Posterior vena cava (tissue), 2 donors: ENCODE results near the gene PLA2G4A. TPM values are rescaled to one million over a fixed set of nuclear protein-coding genes. Genes with fewer than 3 reads are reported as not detected.

Source experiments
- DNase-seq: peaks from one replicate; pipeline ENCODE4 v3.0.0-alpha.2; 2020; ENCODE audit warnings: low spot score
- intact Hi-C, 2 donors: fragments of 100-400 bp; cut with DNase I; formaldehyde crosslinking; loops; one replicate each; pipeline versions ENCODE4 v1.14.1 to v1.14.2; 2022 to 2023
- total RNA-seq, 2 donors: library from RNA; stranded (reverse); fragmentation: NEBNext Ultra II Directional; extraction: Animal tissue kit (Norgen Biotek cat#: 25700); gene quantifications; one replicate each; pipeline ENCODE4 v1.2.1, GENCODE V29; 2021
- donor health status: DM: yes; HTN: yes; CAD: no.
- donor health status: DM: yes; HTN: yes; CAD: no.

The PLA2G4A gene
- total RNA-seq, 2 donors from 2014 or later = 18.4 to 18.6 TPM

GRCh38 chr1:186950547-186950946 lies 121.8 kb downstream of the PLA2G4A start:
- intact Hi-C loops = no loop called here
- DNase-seq = no peak

GRCh38 chr1:186953876-186954275 lies 125.1 kb downstream of the PLA2G4A start:
- intact Hi-C loops = no loop called here
- no peak for DNase-seq

GRCh38 chr1:186957314-186957713 lies 128.6 kb downstream of the PLA2G4A start:
- intact Hi-C loops = no loop called here
- no peak for DNase-seq

- intact Hi-C loops = no loop called here
- DNase-seq = no peak
These were observed 129.8 kb downstream of the PLA2G4A start for GRCh38 chr1:186958520-186958919.

- intact Hi-C loops = no loop called here
- DNase-seq = no peak
These were observed 132.1 kb downstream of the PLA2G4A start for GRCh38 chr1:186960861-186961260.

GRCh38 chr1:186965847-186966246 lies 137.1 kb downstream of the PLA2G4A start:
- no peak for DNase-seq
- intact Hi-C loops = no loop called here

GRCh38 chr1:186966456-186966855 lies 137.7 kb downstream of the PLA2G4A start:
- intact Hi-C loops = no loop called here

GRCh38 chr1:186967656-186968394 lies 139.1 kb downstream of the PLA2G4A start:
- intact Hi-C loops = no loop called here
- no peak for DNase-seq

More at GRCh38 chr1:186966456-186966855, 137.7 kb downstream of the PLA2G4A start:
- DNase-seq = no peak

- intact Hi-C loops = no loop called here
- no peak for DNase-seq
These were observed 146.0 kb downstream of the PLA2G4A start for GRCh38 chr1:186974774-186975181.

- no peak for DNase-seq
- intact Hi-C loops = no loop called here
These were observed 146.5 kb downstream of the PLA2G4A start for GRCh38 chr1:186975220-186975619.

GRCh38 chr1:186976700-186977099 lies 148.0 kb downstream of the PLA2G4A start:
- intact Hi-C loops = no loop called here
- no peak for DNase-seq

- intact Hi-C loops = no loop called here
- DNase-seq = no peak
These were observed 148.7 kb downstream of the PLA2G4A start for GRCh38 chr1:186977266-186977957.

GRCh38 chr1:186978596-186979556 lies 150.1 kb downstream of the PLA2G4A start:
- intact Hi-C loops = no loop called here
- DNase-seq = no peak

- intact Hi-C loops = loop anchor here in 1 of 2 donors (10.0 kb wide), 1 partner anchor 576 kb away; no protein-coding TSS in a partner anchor
These were observed 151.7 kb downstream of the PLA2G4A start for GRCh38 chr1:186980400-186980799.

GRCh38 chr1:186982116-186982515 lies 153.4 kb downstream of the PLA2G4A start:
- no peak for DNase-seq
- intact Hi-C loops = loop anchor here in 1 of 2 donors (10.0 kb wide), 1 partner anchor 577 kb away; no protein-coding TSS in a partner anchor

More at GRCh38 chr1:186980400-186980799, 151.7 kb downstream of the PLA2G4A start:
- DNase-seq = no peak

- intact Hi-C loops = loop anchor here in 1 of 2 donors (10.0 kb wide), 1 partner anchor 579 kb away; no protein-coding TSS in a partner anchor
- peak; percentile 76 for DNase-seq
These were observed 154.6 kb downstream of the PLA2G4A start for GRCh38 chr1:186983327-186983726.

GRCh38 chr1:186984959-186985358 lies 156.2 kb downstream of the PLA2G4A start:
- intact Hi-C loops = loop anchor here (5.0 to 10.0 kb wide), 2 partner anchors 378 to 580 kb away; no protein-coding TSS in a partner anchor
- no peak for DNase-seq

GRCh38 chr1:186985889-186986491 lies 157.2 kb downstream of the PLA2G4A start:
- intact Hi-C loops = loop anchor here (5.0 to 10.0 kb wide), 2 partner anchors 379 to 581 kb away; no protein-coding TSS in a partner anchor
- no peak for DNase-seq

GRCh38 chr1:186987065-186987464 lies 158.3 kb downstream of the PLA2G4A start:
- intact Hi-C loops = loop anchor here (5.0 to 10.0 kb wide), 2 partner anchors 380 to 582 kb away; no protein-coding TSS in a partner anchor
- DNase-seq = no peak
